GM19324 (cell line): ENCODE measurements around the gene RFX6.

Experiments used
- ATAC-seq: cut with Tn5 transposase; IDR thresholded peaks from one replicate; pipeline ENCODE4 v1.9.1; 2021; ENCODE audit warnings: mild to moderate bottlenecking, moderate library complexity; ENCODE audit not compliant: unreplicated experiment, low FRiP score

RFX6 gene

DNA sequence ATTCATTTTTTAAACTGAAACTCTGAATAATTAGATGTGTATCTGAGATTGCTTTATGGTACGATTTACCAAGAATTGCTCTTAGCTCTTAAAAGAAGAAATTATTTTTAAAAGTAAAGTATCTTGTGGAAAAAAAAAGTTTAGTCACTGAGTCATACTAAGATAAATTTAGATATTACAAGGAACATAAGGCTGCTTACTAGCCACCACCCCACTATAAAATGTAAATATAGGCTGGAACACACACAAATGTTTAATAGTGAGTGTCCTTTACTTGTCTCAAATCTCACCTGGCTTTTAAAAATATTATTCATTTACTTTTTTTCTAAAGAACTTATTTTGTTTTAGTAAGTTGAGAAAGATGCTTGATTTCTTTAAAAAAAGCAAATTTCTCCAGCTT is 17.6 kb downstream of the RFX6 start:
- ATAC-seq = no peak

DNA sequence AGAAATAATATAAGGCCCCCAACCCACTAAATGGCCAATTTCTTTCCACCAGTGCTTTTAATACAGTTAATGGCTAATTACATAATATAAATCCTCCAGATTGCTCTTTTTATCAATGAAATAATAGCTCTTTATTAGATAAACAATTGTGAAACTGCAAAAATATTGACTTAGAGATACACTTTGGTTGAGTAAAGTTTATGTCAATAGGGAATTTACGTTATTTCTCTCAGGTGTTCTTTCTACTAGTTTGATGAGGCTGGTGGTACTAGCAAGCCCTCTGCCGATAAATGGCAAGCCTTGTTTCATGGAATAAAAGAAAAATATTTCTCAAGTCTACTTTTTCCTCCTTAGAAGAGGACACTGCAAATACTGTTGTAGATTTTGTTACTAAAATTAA is 18.9 kb downstream of the RFX6 start:
- no peak for ATAC-seq

DNA sequence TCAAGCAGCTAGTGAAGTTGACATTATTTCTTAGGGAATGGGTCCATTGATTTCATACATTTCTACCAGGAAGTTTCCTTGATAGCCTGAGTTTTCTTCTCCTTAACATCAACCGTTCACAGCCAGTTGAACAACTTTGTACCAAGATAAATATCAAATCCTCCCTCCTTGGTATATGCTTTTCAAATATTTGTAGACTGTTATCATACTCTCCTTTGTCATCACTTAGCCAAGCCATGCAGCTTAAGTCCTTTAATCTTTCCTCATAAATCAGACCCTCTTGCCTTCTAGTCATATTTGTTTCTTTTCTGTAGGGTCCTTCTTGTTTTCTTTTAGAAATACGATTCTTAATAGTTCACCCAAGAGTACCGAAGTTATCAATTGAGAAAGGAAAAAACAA is 25.6 kb downstream of the RFX6 start:
- ATAC-seq = no peak

DNA sequence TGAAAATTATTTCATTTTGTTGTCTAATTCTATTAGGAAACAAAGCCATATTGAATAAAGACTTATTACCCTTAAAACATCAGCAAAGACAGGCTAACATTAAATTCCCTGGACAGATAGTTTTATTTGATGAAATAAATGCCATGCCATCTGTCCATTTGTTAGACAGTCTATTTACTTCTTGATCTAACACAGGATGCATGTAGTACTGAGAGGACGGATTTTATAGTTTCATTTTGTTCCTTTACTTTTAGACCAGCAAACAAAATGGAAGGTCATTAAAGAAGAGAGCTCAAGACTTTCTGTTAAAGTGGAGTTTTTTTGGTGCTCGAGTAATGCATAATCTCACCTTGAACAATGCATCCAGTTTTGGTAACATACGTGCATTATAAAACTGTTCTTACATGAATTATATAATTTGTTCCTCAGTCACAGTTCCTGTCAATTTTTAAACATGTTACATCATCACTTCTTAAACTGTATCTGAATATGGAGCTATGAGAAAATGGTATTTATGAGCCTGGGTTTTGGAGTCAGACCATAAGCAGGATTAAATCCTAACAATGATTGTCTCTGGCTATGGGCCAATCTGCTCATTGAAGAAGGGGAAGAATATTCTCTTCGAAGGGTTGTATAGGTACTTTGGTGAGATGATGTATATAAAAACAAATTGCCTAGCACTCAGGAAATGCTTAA is 46.0 kb downstream of the RFX6 start:
- no peak for ATAC-seq

DNA sequence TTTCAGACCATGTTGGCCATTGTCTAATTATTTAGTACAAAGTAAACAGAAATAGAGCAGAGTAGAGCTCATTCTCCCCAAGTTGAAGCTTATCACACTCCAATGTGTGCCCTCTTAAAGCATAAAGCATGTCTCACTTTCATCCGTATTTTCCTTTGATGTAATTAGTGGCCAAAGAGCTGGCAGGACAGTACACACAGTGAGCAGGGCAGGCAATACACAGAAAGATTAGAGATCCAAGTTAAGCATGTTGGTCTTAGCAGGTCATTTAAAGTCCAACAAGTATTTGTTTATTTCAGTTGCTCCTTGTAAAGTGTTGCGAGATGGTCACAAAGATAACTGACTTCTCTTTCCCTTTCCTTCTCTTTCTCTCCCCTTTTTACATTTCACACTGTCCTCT is 47.2 kb downstream of the RFX6 start:
- ATAC-seq = no peak

DNA sequence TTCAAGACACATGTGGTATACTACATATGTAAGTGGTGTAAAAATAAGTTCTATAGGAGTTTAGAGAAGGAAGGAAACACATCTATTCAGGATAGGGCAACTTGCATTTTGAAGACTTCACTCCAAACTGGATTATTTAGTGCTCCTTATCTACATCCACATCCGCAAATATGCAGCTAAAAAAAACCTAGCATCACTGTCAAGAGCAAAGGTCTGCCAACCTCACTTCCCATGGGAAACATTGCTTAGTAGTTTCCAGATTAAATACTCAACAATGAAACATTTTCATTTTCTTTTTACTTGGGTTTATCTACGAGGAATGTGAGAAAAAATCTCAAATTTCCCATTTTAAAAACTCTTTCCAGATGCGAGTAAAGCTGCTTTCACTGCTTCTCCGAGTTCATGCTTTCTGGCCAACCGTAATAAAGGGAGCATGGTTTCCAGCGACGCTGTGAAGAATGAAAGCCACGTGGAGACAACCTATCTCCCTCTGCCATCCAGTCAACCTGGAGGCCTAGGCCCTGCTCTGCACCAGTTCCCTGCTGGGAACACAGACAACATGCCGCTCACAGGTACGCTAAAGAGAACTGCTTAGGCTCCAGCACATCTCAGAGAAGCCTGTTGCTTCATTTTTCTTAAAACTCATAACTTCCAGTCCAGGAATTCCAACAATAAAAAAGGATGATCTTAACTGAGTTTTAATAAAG is 48.2 kb downstream of the RFX6 start:
- ATAC-seq = no peak

DNA sequence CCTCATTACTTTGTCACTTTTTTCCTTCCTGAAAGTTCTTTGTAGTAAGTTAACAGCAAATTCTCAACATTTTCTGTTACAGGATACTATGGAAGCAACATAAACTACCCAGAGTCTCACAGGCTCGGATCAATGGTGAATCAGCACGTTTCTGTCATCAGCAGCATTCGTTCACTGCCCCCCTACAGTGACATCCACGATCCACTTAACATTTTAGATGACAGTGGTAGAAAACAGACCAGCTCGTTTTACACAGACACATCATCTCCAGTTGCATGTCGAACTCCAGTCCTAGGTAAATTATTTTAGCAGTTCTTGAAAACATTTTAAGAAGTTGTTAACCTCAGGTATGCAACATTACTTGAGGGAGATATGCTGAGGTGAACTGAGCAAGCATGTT is 51.6 kb downstream of the RFX6 start:
- ATAC-seq = no peak

DNA sequence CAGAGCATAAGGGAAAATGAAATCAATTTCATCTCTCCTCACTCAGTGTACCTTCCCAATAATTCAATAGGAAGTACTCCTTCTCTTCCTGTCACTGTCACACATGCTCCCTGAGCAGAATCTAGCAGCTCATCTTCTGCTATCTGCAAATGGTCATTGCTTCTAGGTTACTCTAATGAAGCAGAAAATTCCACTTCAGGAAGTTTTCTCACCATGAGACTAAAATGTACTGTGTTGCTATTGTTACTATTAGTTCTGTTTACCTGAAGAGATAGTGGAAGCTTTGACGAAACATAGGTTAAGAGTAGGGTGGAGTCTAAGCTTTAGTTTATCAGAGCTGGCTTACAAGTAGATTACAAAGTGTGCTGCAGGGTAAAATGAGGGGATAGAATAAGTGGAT is 52.8 kb downstream of the RFX6 start:
- no peak for ATAC-seq

DNA sequence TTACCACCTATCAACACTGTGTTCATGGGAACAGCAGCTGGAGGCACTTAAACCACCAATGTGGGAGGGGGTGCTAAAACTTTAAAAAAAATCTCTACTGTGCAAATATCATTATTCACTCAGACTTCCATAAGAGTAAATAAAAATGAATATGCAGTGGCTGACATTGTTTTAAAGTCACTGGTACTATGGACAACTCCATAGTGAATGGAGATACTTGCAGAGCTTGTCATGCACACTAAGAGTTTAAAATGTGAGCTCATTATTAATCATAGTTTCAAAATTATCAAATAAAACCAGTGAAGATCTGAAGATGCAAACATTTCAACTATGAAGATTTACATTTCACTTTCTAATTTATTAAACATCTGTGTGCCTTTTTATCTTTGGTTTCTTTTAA is 54.4 kb downstream of the RFX6 start:
- no peak for ATAC-seq

DNA sequence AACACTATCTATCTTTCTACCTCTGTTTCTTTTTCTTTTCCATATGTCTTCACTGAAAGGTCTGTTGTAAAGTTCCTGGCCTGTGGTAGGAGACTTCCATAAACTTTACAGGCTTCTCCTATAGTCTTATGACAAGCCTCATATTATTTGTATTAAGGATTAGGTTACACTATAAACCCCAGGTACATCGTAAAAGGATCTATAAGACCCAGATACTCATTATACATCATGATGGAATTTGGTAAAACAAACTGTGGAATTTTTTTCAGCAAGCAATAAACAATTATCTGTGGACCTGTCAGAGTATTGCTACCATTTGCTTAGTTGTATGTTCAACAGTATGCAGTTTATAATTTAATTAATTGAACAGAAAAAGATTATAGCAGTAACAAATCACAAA is 55.5 kb downstream of the RFX6 start:
- no peak for ATAC-seq

DNA sequence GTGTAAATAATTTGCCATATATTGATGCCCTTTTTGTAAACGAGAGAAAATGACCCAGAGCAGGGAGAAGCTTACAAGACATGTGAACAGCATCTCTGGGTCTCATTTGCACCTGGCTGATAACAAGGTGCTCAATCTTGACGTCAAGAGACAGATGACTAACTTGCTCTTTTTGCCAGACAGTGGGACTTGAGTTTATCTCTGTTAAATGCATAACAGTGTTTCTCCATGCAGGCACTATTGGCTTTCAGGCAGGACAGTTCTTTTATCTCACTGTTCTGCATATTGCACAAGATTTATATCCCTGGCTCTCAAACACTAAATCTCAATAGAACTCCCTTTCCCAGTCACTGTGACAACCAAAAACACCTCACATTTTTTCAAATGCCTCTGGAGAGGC is 56.4 kb downstream of the RFX6 start:
- ATAC-seq = no peak

DNA sequence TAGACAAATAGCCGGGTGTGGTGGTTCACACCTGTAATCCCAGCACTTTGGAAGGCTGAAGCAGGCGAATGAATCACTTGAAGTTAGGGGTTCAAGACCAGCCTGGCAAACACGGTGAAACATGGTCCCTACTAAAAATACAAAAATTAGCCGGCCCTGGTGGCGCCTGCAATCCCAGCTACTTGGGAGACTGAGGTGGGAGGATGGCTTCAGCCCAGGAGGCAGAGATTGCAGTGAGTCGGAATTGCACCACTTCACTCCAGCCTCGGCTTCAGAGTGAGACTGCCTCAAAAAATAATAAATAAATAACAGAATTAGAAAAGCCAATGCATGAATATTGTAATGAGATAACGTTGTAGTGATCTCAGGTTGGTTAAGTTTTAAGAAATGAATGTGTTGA is 61.3 kb downstream of the RFX6 start:
- no peak for ATAC-seq

DNA sequence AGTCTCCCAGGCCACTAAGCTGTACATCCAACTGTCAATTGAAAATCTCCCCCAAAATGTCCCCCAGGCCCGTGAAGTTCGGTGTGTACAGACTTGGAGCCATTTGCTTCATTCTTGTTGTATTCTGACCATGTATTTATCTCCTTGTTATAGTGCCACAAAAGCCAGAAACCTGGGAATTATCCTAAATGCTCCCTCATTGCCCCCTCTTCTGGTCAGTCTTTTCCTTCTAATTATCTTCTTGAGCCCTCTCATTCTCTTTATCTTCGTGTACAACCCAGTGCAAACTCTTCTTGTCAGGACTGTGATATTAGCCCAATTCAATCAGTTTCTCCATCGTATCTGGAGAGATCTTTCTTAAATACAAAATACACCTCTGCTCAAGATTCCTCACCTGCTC is 64.7 kb downstream of the RFX6 start:
- ATAC-seq = no peak

DNA sequence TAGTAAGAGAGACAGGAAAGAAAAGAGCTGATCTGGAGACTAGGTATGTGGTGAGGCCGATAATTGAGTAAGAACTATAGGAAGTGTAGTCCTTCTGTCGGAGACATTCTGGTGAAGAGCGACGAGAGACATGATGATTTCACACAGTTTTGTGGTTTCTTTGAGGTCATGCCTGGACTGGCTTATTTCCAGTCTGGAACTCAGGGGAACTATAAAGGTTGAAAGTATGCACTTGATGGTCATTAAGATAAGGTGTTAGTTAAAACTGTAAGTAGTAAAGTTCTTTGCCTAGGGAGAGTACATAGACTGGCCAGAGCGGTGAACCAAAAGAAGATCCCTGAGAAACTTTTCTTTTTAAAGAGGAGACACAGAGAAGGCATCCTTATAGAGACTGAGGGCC is 68.8 kb downstream of the RFX6 start:
- no peak for ATAC-seq

DNA sequence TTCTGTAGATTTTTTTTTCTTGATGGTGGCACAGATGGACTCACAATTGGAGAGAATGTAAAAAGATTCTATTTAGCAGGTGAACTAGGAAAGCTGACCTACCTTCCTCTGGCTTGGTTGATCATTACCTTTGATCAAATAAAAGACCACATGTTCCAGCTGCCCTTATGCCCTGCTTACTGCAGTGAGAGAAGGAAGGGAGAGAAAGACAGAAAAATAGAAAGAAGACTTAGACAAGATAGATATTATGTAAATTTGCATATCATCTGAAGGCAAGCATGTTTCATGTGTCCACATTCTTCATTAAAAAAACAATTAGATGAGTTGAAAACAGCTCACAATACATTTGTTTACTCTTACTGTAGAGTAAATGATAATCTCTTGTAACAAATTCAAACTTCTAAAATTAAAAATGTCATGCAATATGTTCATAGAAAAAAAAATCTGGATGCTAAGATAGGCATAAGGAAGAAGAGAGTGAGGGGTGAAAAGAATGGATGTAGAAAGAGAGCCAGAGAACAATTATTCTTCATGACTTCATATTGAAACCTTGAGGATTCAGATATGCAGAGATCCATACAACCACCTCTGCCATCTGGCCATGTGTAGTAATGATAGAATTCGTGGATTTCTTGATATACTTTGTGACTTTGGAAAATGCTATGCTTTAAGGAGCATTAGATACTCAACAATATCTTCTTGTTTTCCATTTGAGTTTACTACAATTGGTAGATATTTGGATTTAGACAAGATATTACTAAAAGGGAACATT is 71.7 kb downstream of the RFX6 start:
- ATAC-seq = no peak

DNA sequence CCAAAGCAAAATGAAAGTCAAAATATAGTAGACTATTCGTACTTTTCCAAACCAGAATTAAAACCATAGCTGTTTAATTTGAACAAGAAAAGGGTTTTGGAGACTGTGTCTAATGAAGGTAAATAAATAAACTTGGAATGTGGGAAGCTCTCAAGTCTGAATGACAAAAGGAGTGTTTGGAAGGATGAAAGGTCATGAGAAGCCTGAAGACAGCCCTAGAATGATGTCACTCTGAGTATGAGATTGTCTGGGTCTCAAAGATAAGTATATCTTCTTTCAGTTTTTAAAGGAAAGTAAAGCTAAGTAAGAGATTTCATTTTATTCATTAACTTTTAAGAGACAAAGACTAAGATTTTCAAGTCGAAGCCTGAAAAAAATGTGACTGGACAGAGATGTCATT is 72.9 kb downstream of the RFX6 start:
- no peak for ATAC-seq

DNA sequence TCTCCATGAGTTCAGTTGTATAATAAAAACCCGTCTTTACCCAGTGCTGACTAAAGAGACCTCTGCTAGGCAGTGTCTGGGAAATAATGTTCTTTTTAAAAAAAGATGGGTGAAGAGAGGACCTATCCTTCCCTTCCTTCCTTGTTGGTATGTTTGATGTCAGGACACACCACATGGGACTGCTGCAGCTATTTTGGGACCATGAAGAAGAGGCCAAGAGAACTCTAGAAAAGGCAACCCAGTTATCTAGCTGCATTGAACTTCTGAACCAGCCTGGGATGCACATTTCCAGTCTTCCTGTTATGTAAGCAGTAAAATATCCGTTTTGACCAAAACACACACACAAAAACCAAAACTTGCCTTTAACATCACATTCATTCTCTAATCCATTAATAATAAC is 77.3 kb downstream of the RFX6 start:
- no peak for ATAC-seq

DNA sequence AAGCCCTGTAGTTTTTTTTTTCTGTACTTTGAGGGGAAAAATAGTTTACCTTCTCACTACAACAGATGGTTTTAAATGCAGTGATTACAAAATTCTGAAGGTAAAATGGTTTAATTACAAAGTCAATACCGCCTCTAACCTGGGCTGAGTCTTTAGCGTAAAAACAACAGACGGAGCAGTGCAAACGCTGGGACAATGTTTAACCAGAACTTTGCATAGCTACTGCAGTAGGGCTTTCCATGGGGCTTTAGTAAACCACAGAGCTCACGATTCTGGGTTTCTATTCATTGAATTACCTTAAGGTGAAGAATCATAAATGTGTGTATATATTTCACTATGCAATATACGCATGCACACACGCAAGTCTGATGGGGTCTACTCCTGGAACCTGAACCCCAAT is 77.9 kb downstream of the RFX6 start:
- ATAC-seq = peak; percentile 51

DNA sequence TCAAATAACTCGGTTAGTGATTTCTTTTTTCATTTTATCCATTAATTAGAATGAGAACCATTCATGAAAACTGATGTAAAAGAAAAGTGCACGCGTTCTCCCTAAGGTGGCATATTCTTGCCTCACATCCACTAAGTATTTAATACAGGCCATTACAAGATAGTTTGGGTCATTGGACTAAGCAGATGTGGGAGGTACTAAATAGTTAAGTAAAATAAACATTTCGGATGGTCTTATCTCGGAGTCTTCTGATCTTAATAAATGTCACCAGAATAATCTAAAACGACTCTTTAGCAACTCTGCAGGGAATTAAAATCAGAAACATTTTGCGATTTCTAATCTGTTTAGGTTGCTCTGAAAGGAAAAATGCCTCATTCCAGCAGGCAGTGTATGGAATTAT is 78.7 kb downstream of the RFX6 start:
- no peak for ATAC-seq

DNA sequence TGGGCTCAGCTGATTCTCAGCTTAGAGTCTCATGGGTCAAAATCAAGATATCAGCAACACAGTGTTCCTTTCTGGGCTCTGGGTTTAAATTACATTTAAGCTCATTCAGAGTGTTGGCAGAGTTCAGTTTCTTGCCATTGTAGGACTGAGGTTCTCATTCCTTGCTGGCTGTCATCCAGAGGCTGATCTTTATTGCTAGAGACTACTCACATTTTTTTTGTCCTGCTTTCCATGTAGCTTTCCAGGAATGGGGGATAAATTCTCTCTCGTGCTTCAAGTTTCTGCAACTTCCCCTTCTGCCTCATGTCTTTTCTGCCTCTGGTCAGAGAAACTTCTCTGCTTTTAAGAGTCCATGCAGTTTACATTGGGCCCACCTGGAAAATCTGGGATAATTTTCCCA is 86.9 kb downstream of the RFX6 start:
- no peak for ATAC-seq

DNA sequence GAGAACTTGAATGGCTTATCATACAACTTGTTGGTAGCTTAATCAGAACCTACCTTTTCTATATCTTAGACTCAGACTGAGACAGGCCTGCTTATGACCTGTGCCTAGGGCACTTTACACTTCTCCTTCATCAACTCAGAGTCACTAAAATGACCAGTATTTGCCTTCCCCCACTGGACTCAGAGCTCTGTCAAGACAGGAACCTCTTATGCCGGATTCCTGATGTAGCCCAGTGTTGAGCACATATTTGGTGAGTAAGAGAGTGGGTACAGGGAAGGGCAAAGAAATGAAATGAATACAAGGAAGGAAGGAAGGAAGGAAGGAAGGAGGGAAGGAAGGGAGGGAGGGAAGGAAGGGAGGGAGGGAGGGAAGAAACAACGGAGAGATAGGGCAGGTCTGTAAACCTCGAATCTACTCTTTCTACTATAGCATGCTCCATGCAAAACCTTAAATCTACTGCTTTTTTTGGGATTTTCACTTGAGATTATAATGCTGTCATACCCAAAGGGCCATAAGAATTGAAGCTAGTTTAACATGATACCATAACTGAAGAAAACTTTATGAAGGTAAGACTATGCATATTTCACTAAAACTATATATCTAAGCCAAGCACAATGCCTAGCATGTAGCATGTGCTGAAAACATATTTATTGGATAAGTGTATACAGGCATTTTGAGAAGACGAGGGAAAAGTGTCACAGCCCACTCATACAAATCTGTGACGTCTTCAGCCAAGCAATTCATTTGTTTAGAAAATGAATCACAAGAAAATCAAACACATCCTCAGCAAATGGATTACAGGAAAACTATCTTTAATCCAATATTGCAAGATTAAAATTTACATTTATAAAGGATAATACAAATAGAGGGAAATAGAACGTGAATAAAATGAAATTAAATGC is 89.9 kb downstream of the RFX6 start:
- no peak for ATAC-seq
